Erythroblast (primary cell): ENCODE measurements around the gene APOOL.

Experiments
- DNase-seq, 2 experiments: peaks; one replicate each; lab custom pipeline; 2025; lab: John Stamatoyannopoulos, UW
- GATA1 ChIP-seq: IDR thresholded peaks from 2 replicates; pipeline ENCODE4 v1.6.1; 2011; ENCODE audit warnings: low read depth, mild to moderate bottlenecking, control low read depth, low read length, moderate library complexity
- POLR2A ChIP-seq: IDR thresholded peaks from 2 replicates; pipeline ENCODE4 v1.6.1; 2011; ENCODE audit warnings: mild to moderate bottlenecking, low read length

Gene APOOL

DNA sequence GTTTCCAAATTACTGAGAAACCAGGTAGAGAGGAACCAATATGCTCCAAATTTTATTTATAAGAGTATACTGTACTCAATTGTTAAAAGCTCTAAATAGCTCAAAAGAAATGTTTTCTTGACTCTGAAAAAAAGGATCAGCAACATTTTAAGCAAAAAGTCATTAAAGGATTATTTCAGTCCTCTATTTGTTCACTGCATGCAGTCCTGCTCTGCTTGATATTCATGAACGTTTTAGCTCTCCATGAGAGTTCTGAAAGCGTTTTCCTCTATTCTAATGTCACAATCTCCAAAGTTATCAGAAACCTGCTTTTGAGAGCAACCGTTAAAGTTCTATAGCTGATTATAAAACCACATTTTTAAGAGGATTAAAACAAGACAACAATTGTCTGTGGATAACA is 110.5 kb downstream of the APOOL start:
- TF ChIP-seq GATA1 (no peak), POLR2A (no peak)
- no peak for DNase-seq

DNA sequence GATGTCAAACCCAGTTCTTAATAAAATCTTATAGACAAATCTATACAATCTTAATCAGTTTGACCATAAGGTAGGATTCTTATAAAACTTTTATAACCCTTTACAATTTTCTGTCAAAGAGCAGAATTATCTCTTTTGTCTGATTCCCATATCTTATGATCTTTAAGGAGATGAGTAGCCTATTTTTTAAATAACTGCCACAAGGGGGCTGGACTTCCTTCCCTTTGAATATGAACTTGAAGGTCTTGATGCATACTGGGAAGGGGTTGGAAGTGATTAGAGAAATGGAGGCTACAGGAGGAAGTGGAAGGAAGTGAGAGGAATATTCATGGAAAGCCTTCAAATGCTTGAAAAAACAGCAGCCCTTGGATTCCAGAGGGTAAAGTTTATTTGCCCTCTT is 111.1 kb downstream of the APOOL start:
- no peak for DNase-seq
- TF ChIP-seq GATA1: no peak
- no peak for TF ChIP-seq POLR2A

GRCh38 chrX:85115252-85115651 is 111.6 kb downstream of the APOOL start:
- TF ChIP-seq POLR2A: no peak
- TF ChIP-seq GATA1: no peak
- no peak for DNase-seq

GRCh38 chrX:85136409-85136808 is 132.7 kb downstream of the APOOL start:
- DNase-seq: no peak
- TF ChIP-seq POLR2A: no peak

DNA sequence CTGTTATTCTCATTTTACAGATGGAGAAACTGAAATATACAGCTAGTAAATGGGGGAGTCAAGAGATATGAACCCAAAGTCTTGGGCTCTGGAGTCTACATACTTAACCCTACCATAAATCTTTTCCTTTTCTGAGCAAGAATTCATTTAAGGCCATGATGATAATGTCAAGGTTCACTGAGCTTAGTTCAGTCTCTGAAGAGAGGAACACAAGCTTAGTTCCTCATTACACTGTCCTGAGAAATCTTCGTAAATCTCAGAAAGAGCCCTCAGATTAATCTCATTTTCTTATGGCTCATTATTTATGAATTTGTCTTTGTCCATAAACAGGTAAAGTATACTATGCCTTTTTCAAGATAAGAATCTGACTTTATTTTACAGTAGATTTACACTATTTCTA is 135.7 kb downstream of the APOOL start:
- TF ChIP-seq POLR2A (no peak), GATA1 (no peak)
- DNase-seq: no peak

- TF ChIP-seq GATA1 (no peak), POLR2A (no peak)
- no peak for DNase-seq
Observed at GRCh38 chrX:85140964-85141363, 137.3 kb downstream of the APOOL start.
